Testis (tissue), 2 donors: Measurements from ENCODE around the gene SLC39A6.

ENCODE experiments used
- CTCF ChIP-seq, 3 experiments: fragments of 450-650 bp in 2 of 3; fragments of 200-600 bp in 1 of 3; sonication (generic) in 1 of 3; IDR thresholded peaks; one replicate each; pipeline ENCODE4 v1.5.1; 2016 to 2019; ENCODE audit warnings: antibody characterized with exemption in 3 of 3, mild to moderate bottlenecking in 2 of 3, moderate library complexity in 1 of 3
- POLR2A ChIP-seq: fragments of 450-650 bp; IDR thresholded peaks from one replicate; pipeline ENCODE4 v1.6.1; 2017; ENCODE audit warnings: antibody characterized with exemption, mild to moderate bottlenecking, moderate library complexity

- TF ChIP-seq CTCF (IDR thresholded peaks at IDR 0.05) (no peak), POLR2A (no peak)
Measured at GRCh38 chr18:36152781-36153180, 23.6 kb upstream of the SLC39A6 start.
